SK-N-SH (cell line): ENCODE results near the gene ABCD1. TPM values are rescaled to one million over a fixed set of nuclear protein-coding genes. Genes with fewer than 3 reads are reported as not detected.

Experiments
- CTCF ChIA-PET: fragments of 300-600, 350-600 bp; formaldehyde crosslinking; extraction: SDS; loops from one replicate; lab custom pipeline; 2021; lab: Yijun Ruan, JAX
- POLR2A ChIA-PET: fragments of 350-600 bp; sonication (Branson Sonifier 250); formaldehyde crosslinking; extraction: SDS; loops from one replicate; lab custom pipeline; 2020; ENCODE audit warnings: antibody characterized with exemption, inconsistent platforms; lab: Yijun Ruan, JAX
- DNase-seq: peaks from one replicate; pipeline ENCODE4 v3.0.0; 2012
- H2AFZ ChIP-seq: fragments of 200-600 bp; sonication (generic); 2 replicates; pipeline ENCODE4 v1.8.1; 2016; ENCODE audit warnings: antibody characterized with exemption, mild to moderate bottlenecking, low read depth
- H3F3A ChIP-seq: fragments of 200-600 bp; sonication (generic); replicated peaks from 2 replicates; pipeline ENCODE3; 2016; ENCODE audit warnings: antibody characterized with exemption, mild to moderate bottlenecking; ENCODE audit not compliant: insufficient read depth
- H3K27ac ChIP-seq, 2 experiments: fragments of 200-500 bp in 1 of 2; fragments of 200-600 bp in 1 of 2; sonication (Bioruptor generic) in 1 of 2; sonication (generic), shearing (Covaris generic) in 1 of 2; 2 replicates each; pipeline versions ENCODE4 v1.5.1 to v1.6.1; 2014 to 2016; ENCODE audit warnings: low read depth in 2 of 2, inconsistent platforms in 1 of 2, low read length in 1 of 2, mild to moderate bottlenecking in 1 of 2, mixed read lengths in 1 of 2
- H3K27me3 ChIP-seq: fragments of 200-600 bp; sonication (generic), shearing (Covaris generic); 2 replicates; pipeline ENCODE4 v1.6.1; 2016; ENCODE audit warnings: mixed run types; ENCODE audit not compliant: insufficient read depth
- H3K36me3 ChIP-seq, 2 experiments: fragments of 200-500 bp in 1 of 2; fragments of 200-600 bp in 1 of 2; sonication (Bioruptor generic) in 1 of 2; sonication (generic) in 1 of 2; replicated peaks in 1 of 2; 2 replicates each; pipeline versions ENCODE3 to v1.5.1; 2014 to 2016; ENCODE audit warnings: low read length in 1 of 2, mild to moderate bottlenecking in 1 of 2; ENCODE audit not compliant: insufficient read depth in 2 of 2, control insufficient read depth in 1 of 2
- H3K4me1 ChIP-seq, 2 experiments: fragments of 200-500 bp in 1 of 2; fragments of 200-600 bp in 1 of 2; sonication (Bioruptor generic) in 1 of 2; sonication (generic), shearing (Covaris generic) in 1 of 2; 2 replicates each; pipeline versions ENCODE4 v1.5.1 to v1.6.1; 2014 to 2016; ENCODE audit warnings: low read depth in 1 of 2, low read length in 1 of 2, mixed run types in 1 of 2; ENCODE audit not compliant: insufficient read depth in 2 of 2, control insufficient read depth in 1 of 2
- H3K4me2 ChIP-seq: fragments of 200-600 bp; sonication (generic), shearing (Covaris generic); 2 replicates; pipeline ENCODE4 v1.6.1; 2017; ENCODE audit warnings: mixed run types
- H3K4me3 ChIP-seq, 2 experiments: fragments of 200-500 bp in 1 of 2; fragments of 200-600 bp in 1 of 2; sonication (Bioruptor generic) in 1 of 2; sonication (generic), shearing (Covaris generic) in 1 of 2; 2 replicates each; pipeline versions ENCODE4 v1.5.1 to v1.8.1; 2014 to 2016; ENCODE audit warnings: low read depth in 2 of 2, inconsistent platforms in 1 of 2, low read length in 1 of 2, mild to moderate bottlenecking in 1 of 2, mixed read lengths in 1 of 2, moderate library complexity in 1 of 2
- H3K79me2 ChIP-seq: fragments of 200-600 bp; sonication (generic); 2 replicates; pipeline ENCODE4 v1.8.1; 2017; ENCODE audit warnings: mild to moderate bottlenecking; ENCODE audit not compliant: insufficient read depth
- H3K9ac ChIP-seq: fragments of 200-600 bp; sonication (generic); 2 replicates; pipeline ENCODE4 v1.6.1; 2017; ENCODE audit warnings: mixed run types
- H3K9me2 ChIP-seq: fragments of 200-600 bp; sonication (generic); 2 replicates; pipeline ENCODE4 v1.6.1; 2017; ENCODE audit warnings: mixed run types
- H3K9me3 ChIP-seq: fragments of 200-600 bp; sonication (generic); 2 replicates; pipeline ENCODE4 v1.6.1; 2017; ENCODE audit warnings: mixed run types, mild to moderate bottlenecking, moderate library complexity
- H4K20me1 ChIP-seq: fragments of 200-600 bp; sonication (generic); 2 replicates; pipeline ENCODE4 v1.6.1; 2017; ENCODE audit warnings: mild to moderate bottlenecking, mixed run types; ENCODE audit not compliant: insufficient read depth
- CHD2 ChIP-seq: fragments of 150-350 bp; IDR thresholded peaks from 2 replicates; pipeline ENCODE4 v1.6.1; 2018; ENCODE audit warnings: low read length; ENCODE audit not compliant: partially characterized antibody
- ELF1 ChIP-seq: IDR thresholded peaks from 2 replicates; pipeline ENCODE4 v1.4.0; 2012
- EP300 ChIP-seq, 2 experiments: IDR thresholded peaks; 2 replicates each; pipeline versions ENCODE4 v1.4.0 to v1.6.1; 2012; ENCODE audit warnings: borderline replicate concordance in 1 of 2, low read depth in 1 of 2, low read length in 1 of 2
- EZH2phosphoT487 ChIP-seq: fragments of 200-600 bp; sonication (generic); IDR thresholded peaks from 2 replicates; pipeline ENCODE4 v1.6.1; 2017; ENCODE audit warnings: low read depth, mixed run types, mild to moderate bottlenecking, antibody characterized with exemption, moderate library complexity, borderline replicate concordance
- GABPA ChIP-seq: IDR thresholded peaks from 2 replicates; pipeline ENCODE4 v1.4.0; 2012; ENCODE audit warnings: low read depth, mild to moderate bottlenecking
- GATA2 ChIP-seq: sonication (generic); formaldehyde crosslinking; IDR thresholded peaks from 2 replicates; pipeline ENCODE4 v1.5.0; 2020; ENCODE audit warnings: mild to moderate bottlenecking, missing genetic modification reagents
- MEF2A ChIP-seq: IDR thresholded peaks from 2 replicates; pipeline ENCODE4 v1.4.0; 2012; ENCODE audit warnings: low read depth, borderline replicate concordance
- MXI1 ChIP-seq: IDR thresholded peaks from 2 replicates; pipeline ENCODE4 v1.6.1; 2012; ENCODE audit warnings: mild to moderate bottlenecking, low read depth, low read length, improper control_type of control experiment
- NFIC ChIP-seq: IDR thresholded peaks from 2 replicates; pipeline ENCODE4 v1.4.0; 2012; ENCODE audit warnings: borderline replicate concordance
- NRF1 ChIP-seq: IDR thresholded peaks from 2 replicates; pipeline ENCODE4 v1.6.1; 2012; ENCODE audit warnings: low read depth, mild to moderate bottlenecking, low read length
- POLR2AphosphoS5 ChIP-seq: IDR thresholded peaks from 2 replicates; pipeline ENCODE4 v1.6.1; 2012; ENCODE audit warnings: low read depth, low read length
- RAD21 ChIP-seq: IDR thresholded peaks from 2 replicates; pipeline ENCODE4 v1.6.1; 2012; ENCODE audit warnings: mild to moderate bottlenecking, low read length
- RCOR1 ChIP-seq: fragments of 150-350 bp; IDR thresholded peaks from 2 replicates; pipeline ENCODE4 v1.6.1; 2017; ENCODE audit warnings: antibody characterized with exemption, low read length
- RFX5 ChIP-seq: IDR thresholded peaks from 2 replicates; pipeline ENCODE4 v1.6.1; 2012; ENCODE audit warnings: mild to moderate bottlenecking, improper control_type of control experiment, low read length
- RXRA ChIP-seq: IDR thresholded peaks from 2 replicates; pipeline ENCODE4 v1.4.0; 2012; ENCODE audit warnings: low read depth, mild to moderate bottlenecking, borderline replicate concordance
- SMC3 ChIP-seq: IDR thresholded peaks from 2 replicates; pipeline ENCODE4 v1.6.1; 2012; ENCODE audit warnings: low read depth, low read length, improper control_type of control experiment
- TCF12 ChIP-seq: IDR thresholded peaks from 2 replicates; pipeline ENCODE4 v1.4.0; 2012
- TEAD4 ChIP-seq: IDR thresholded peaks from 2 replicates; pipeline ENCODE4 v1.4.0; 2012; ENCODE audit warnings: mild to moderate bottlenecking, borderline replicate concordance; ENCODE audit not compliant: insufficient read depth
- YY1 ChIP-seq: IDR thresholded peaks from 2 replicates; pipeline ENCODE4 v1.4.0; 2012; ENCODE audit warnings: low read depth, mild to moderate bottlenecking
- WGBS: methylation state at CpG from one replicate; pipeline ENCODE4 v1.1.6; 2017; ENCODE audit warnings: low lambda C conversion rate; 5-methylcytosine and 5-hydroxymethylcytosine counted together
- polyA plus RNA-seq, 3 experiments: library from polyadenylated mRNA; depleted of rRNA; stranded (reverse); fragments of >200 nt; gene quantifications; 2 replicates each; pipeline ENCODE4 v1.2.3, GENCODE V29; 2012
- TF ChIP-seq, protein P1 (sequence below): fragments of 150-350 bp; IDR thresholded peaks from 2 replicates; pipeline ENCODE4 v1.6.1; 2017; ENCODE audit warnings: antibody characterized with exemption, low read length, low read depth, borderline replicate concordance
- TF ChIP-seq, protein P2 (sequence below): fragments of 200-600 bp; sonication (generic); IDR thresholded peaks from 2 replicates; pipeline ENCODE4 v1.6.1; 2017; ENCODE audit warnings: antibody characterized with exemption, mild to moderate bottlenecking, moderate library complexity
- TF ChIP-seq, protein P3 (sequence below): IDR thresholded peaks from 2 replicates; pipeline ENCODE4 v1.6.1; 2012; ENCODE audit warnings: mild to moderate bottlenecking, low read depth, low read length, moderate library complexity

ABCD1 gene
- polyA plus RNA-seq, 1 of the 3 experiments (the other 2 are of a cell fraction): 7.9 TPM

DNA sequence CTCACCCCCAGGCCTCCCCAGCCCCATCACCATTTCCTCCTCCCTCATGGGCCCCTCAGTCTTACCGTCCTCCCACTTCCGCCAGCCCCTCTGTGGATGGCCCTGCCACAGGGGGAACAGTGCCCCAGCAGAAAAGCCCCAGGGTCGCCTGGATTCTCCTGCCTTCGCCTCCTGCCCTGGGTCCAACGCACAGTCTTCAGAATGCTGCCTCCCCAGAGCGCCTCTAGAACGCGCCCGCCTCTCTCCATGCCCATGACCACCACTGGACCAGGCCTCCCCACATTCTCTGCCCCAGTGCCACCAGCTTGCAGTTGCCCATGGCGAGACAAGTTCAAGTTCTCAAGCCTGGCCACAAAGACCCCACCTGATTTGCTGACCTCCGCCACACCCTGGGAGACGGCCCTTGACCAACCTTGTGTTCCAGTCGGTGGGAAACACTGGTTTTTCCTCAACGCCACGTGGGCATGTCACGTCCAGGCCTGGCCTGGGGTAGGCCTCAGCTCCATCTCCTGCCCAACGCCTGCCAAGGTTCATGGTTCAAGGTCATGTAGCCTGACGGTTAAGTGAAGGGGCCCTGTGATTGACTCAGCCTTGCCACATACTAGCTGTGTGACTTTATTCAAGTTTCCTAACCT lies 38.8 kb downstream of the ABCD1 start (continued):
- TF ChIP-seq, protein P1, sequence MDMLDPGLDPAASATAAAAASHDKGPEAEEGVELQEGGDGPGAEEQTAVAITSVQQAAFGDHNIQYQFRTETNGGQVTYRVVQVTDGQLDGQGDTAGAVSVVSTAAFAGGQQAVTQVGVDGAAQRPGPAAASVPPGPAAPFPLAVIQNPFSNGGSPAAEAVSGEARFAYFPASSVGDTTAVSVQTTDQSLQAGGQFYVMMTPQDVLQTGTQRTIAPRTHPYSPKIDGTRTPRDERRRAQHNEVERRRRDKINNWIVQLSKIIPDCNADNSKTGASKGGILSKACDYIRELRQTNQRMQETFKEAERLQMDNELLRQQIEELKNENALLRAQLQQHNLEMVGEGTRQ: no peak
- TF ChIP-seq GABPA: no peak
- TF ChIP-seq TCF12: no peak
- no peak for TF ChIP-seq NRF1
- no peak for TF ChIP-seq GATA2
- no peak for TF ChIP-seq NFIC

DNA sequence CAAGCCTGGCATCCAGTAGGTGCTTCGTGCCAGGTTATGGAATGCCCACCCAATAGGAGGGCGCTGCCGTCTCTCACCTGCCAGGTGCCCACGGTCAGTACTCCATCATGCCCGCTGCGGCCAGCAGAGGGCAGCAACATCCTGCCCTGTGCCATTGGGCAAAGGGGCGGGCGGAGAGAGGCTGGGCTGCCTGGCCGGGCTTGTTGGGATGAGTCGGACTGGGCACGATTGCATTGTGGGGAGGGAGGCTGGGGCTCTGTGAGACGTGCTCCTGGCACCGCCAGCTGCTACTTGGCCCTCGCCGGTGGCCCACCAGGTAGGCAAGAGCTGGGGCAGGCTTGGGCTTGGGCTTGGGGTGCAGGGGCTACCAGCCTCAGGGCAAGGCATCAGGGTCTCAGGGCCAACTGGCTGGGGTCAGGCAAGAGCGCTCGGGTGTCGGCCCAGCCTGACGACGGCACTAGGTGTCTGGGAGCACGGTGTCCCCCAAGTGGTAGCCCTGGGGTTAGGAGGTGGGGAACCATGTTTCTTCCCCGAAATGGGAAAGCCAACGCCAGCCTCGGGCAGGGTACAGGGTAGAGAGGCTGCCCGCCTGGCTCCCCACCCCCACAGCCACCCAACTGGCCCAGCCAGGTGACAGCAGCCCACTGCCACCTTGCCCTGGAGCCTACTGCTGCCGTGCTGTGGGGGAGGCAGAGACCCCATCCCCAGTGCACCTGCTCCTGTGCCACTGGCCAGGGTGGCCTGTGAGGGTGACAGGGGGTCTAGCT lies 39.5 kb downstream of the ABCD1 start, which contains the start of gene PLXNB3:
Gene PLXNB3, plus strand, starts transcription at position 261 of the 767 bp plus-strand sequence. CDS start 1,287 bp downstream, outside the sequence.
- peak within 1 kb of the TSS in 1 of 2 experiments; percentile 82; a peak in 3 of 4 replicates for H3K27ac ChIP-seq
- POLR2A ChIA-PET: interaction anchor here (1.2 kb wide), 1 partner anchor 38 kb away, joined by 4 read pairs; no protein-coding TSS in a partner anchor
- peak within 1 kb of the TSS; percentile 33; the same call in 1 of the 2 replicates for H3K9ac ChIP-seq
- H3K9me2 ChIP-seq: no peaks in the 10 kb centered on the region
- H3F3A ChIP-seq: no peaks in the 10 kb centered on the region
- CTCF ChIA-PET: interaction anchor here (0.6 to 10.2 kb wide), 37 partner anchors 8 to 581 kb away, joined by 3 to 134 read pairs (median 4); partner anchors contain the start of genes NAA10 and RENBP
- H3K79me2 ChIP-seq: peaks cover 6% of the 10 kb centered on the region; the same call in 1 of the 2 replicates
- WGBS: 5% methylated on average over 11 of the region's 26 CpGs
- H2AFZ ChIP-seq: no peak within 1 kb of the TSS
- DNase-seq: peak; percentile 87
- H3K4me2 ChIP-seq: peak within 1 kb of the TSS; percentile 79
- no peaks in the 10 kb centered on the region for H3K36me3 ChIP-seq
- H3K4me3 ChIP-seq: peak within 1 kb of the TSS; percentile 40 to 49
- H4K20me1 ChIP-seq: peaks cover 9% of the 10 kb centered on the region; the same call in 1 of the 2 replicates
- no peaks in the 10 kb centered on the region for H3K27me3 ChIP-seq
- peaks cover 2 to 27% of the 10 kb centered on the region in 2 experiments; a peak in 1 of 4 replicates for H3K4me1 ChIP-seq
- H3K9me3 ChIP-seq: no peaks in the 10 kb centered on the region
- TF ChIP-seq, protein P2, sequence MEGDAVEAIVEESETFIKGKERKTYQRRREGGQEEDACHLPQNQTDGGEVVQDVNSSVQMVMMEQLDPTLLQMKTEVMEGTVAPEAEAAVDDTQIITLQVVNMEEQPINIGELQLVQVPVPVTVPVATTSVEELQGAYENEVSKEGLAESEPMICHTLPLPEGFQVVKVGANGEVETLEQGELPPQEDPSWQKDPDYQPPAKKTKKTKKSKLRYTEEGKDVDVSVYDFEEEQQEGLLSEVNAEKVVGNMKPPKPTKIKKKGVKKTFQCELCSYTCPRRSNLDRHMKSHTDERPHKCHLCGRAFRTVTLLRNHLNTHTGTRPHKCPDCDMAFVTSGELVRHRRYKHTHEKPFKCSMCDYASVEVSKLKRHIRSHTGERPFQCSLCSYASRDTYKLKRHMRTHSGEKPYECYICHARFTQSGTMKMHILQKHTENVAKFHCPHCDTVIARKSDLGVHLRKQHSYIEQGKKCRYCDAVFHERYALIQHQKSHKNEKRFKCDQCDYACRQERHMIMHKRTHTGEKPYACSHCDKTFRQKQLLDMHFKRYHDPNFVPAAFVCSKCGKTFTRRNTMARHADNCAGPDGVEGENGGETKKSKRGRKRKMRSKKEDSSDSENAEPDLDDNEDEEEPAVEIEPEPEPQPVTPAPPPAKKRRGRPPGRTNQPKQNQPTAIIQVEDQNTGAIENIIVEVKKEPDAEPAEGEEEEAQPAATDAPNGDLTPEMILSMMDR: peak; percentile 92
- no peak for TF ChIP-seq RXRA
- TF ChIP-seq, protein P3, sequence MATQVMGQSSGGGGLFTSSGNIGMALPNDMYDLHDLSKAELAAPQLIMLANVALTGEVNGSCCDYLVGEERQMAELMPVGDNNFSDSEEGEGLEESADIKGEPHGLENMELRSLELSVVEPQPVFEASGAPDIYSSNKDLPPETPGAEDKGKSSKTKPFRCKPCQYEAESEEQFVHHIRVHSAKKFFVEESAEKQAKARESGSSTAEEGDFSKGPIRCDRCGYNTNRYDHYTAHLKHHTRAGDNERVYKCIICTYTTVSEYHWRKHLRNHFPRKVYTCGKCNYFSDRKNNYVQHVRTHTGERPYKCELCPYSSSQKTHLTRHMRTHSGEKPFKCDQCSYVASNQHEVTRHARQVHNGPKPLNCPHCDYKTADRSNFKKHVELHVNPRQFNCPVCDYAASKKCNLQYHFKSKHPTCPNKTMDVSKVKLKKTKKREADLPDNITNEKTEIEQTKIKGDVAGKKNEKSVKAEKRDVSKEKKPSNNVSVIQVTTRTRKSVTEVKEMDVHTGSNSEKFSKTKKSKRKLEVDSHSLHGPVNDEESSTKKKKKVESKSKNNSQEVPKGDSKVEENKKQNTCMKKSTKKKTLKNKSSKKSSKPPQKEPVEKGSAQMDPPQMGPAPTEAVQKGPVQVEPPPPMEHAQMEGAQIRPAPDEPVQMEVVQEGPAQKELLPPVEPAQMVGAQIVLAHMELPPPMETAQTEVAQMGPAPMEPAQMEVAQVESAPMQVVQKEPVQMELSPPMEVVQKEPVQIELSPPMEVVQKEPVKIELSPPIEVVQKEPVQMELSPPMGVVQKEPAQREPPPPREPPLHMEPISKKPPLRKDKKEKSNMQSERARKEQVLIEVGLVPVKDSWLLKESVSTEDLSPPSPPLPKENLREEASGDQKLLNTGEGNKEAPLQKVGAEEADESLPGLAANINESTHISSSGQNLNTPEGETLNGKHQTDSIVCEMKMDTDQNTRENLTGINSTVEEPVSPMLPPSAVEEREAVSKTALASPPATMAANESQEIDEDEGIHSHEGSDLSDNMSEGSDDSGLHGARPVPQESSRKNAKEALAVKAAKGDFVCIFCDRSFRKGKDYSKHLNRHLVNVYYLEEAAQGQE: 0 out of 2 replicates have a peak, but pooled peaks have one; percentile 19
- no peak for TF ChIP-seq EP300 (IDR thresholded peaks at IDR 0.05; ENCODE audit: borderline replicate concordance in 1 of 2, low read depth in 1 of 2, low read length in 1 of 2)
- TF ChIP-seq SMC3: peak; percentile 87
- TF ChIP-seq RAD21: peak; percentile 90
- TF ChIP-seq NFIC: no peak
- no peak for TF ChIP-seq TCF12
- no peak for TF ChIP-seq TEAD4
- no peak for TF ChIP-seq CHD2
- no peak for TF ChIP-seq EZH2phosphoT487
- 0 out of 2 replicates have a peak, but pooled peaks have one; percentile 24 for TF ChIP-seq POLR2AphosphoS5
- TF ChIP-seq YY1: no peak
- TF ChIP-seq RCOR1: no peak
- no peak for TF ChIP-seq ELF1
- TF ChIP-seq RFX5: no peak
- TF ChIP-seq MEF2A: no peak
- peak; percentile 41; the same call in 1 of the 2 replicates for TF ChIP-seq MXI1
